Lower leg skin (tissue), 3 donors: Measurements from ENCODE around the gene ERCC3.

Experiments
- CTCF ChIP-seq, 3 donors: fragments of 450-650 bp; IDR thresholded peaks; one replicate each; pipeline ENCODE4 v1.5.1; 2016; ENCODE audit warnings: antibody characterized with exemption in 3 of 3, mild to moderate bottlenecking in 3 of 3, moderate library complexity in 2 of 3
- POLR2A ChIP-seq, 2 donors: fragments of 450-650 bp; IDR thresholded peaks; one replicate each; pipeline ENCODE4 v1.6.1; 2016 to 2017; ENCODE audit warnings: antibody characterized with exemption in 2 of 2, mild to moderate bottlenecking in 1 of 2, moderate library complexity in 1 of 2

GRCh38 chr2:127228102-127228501 is 65.8 kb downstream of the ERCC3 start:
- TF ChIP-seq CTCF (IDR thresholded peaks at IDR 0.05) (no peak), POLR2A (IDR thresholded peaks at IDR 0.05) (no peak)
